Measurements from ENCODE around the gene IDH3B. TPM values are rescaled to one million over a fixed set of nuclear protein-coding genes. Genes with fewer than 3 reads are reported as not detected.
"Not testable (repeated sequence)": the region's sequence is repeated elsewhere in the genome, so short reads cannot be mapped to it uniquely, and the experiment has no call there.

Gene IDH3B
- total and polyA plus RNA-seq, 2 of the 8 experiments (the other 6 are each of a cell fraction or from before 2014, with no cell fraction given) = 110 to 167 TPM

DNA sequence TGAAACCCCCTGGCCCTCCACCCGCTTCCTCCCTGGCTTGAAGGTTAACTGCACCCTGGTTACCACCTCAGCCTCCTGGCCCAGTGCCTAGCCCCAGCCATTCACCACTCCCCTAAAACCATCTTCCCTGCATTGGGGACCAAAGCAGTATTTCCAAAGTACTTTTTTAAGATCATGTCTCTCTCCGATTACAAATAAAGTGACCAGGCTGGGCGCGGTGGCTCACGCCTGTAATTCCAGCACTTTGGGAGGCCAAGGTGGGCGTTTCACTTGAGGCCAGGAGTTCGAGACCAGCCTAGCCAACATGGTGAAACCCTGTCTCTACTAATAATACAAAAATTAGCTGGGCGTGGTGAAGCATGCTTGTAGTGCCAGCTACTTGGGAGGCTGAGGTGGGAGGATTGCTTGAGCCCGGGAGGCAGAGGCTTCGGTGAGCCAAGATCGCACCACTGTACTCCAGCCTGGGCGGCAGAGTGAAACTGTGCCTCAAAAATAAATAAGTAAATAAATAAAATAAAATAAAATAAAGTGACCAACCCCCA, 32.0 kb upstream of the IDH3B start:
- CTCF ChIA-PET (ENCODE audit: partially characterized antibody) = interaction anchor here (1.5 to 8.4 kb wide), 4 partner anchors 7 to 58 kb away, joined by 5 to 75 read pairs (median 62); no protein-coding TSS in a partner anchor
- DNase-seq (ENCODE audit: low read depth in 1 of 2, low spot score in 2 of 2); H3K9ac ChIP-seq (replicated peaks in 1 of 4; ENCODE audit: extremely low read depth in 1 of 4, low read depth in 3 of 4, low read length in 3 of 4); H2BK12ac ChIP-seq (ENCODE audit: low read depth, low read length); H4K5ac ChIP-seq (ENCODE audit: insufficient read length, low read depth, low read length); H3K23me2 ChIP-seq (ENCODE audit: low read depth, low read length); H3K56ac ChIP-seq (replicated peaks; ENCODE audit: insufficient read length, low read depth, low read length); H4K20me1 ChIP-seq (replicated peaks in 1 of 2; ENCODE audit: control insufficient read depth in 1 of 2, insufficient read depth in 2 of 2, low read length in 2 of 2); H4K91ac ChIP-seq (replicated peaks; ENCODE audit: insufficient read length, low read length); H3K18ac ChIP-seq (ENCODE audit: extremely low read depth, low read length); H2BK15ac ChIP-seq (ENCODE audit: low read length); H3K36me3 ChIP-seq (ENCODE audit: control insufficient read depth in 2 of 4, insufficient read depth in 4 of 4, low read length in 3 of 4); H3K9me3 ChIP-seq (ENCODE audit: insufficient read depth in 2 of 2, low read depth in 1 of 2, low read length in 1 of 2); H3K79me2 ChIP-seq (ENCODE audit: control insufficient read depth in 1 of 2, insufficient read depth in 2 of 2, low read length in 2 of 2); FAIRE-seq; H3K4me3 ChIP-seq (ENCODE audit: extremely low read depth in 1 of 4, insufficient read depth in 2 of 4, low read depth in 3 of 4, low read length in 4 of 4); H2AFZ ChIP-seq (ENCODE audit: low read length); H3K4ac ChIP-seq (replicated peaks; ENCODE audit: insufficient read length, low read depth, low read length); H3K23ac ChIP-seq (ENCODE audit: insufficient read length); POLR2A ChIA-PET (ENCODE audit: partially characterized antibody); H3K27ac ChIP-seq (ENCODE audit: low read depth, low read length); H2AK5ac ChIP-seq (ENCODE audit: low read depth, low read length); H2BK120ac ChIP-seq (replicated peaks; ENCODE audit: low read depth, low read length); H3K4me2 ChIP-seq (ENCODE audit: insufficient read depth in 1 of 2, low read depth in 2 of 2, low read length in 2 of 2); H3K14ac ChIP-seq (ENCODE audit: insufficient read length); H2BK5ac ChIP-seq (ENCODE audit: low read depth, low read length); H4K8ac ChIP-seq (ENCODE audit: extremely low read depth, insufficient read depth, low read length); H3K79me1 ChIP-seq (ENCODE audit: low read depth, low read length); H2BK20ac ChIP-seq (ENCODE audit: low read length): not testable (repeated sequence)
- H3K4me1 ChIP-seq (replicated peaks in 1 of 4; ENCODE audit: control insufficient read depth in 3 of 4, insufficient read depth in 4 of 4, low read length in 3 of 4) = peaks cover 0 to 31% (median 19%) of the 10 kb centered on the region in 4 experiments; a peak in 6 of 7 replicates
- WGBS, 2 experiments (ENCODE audit: extremely low coverage in 1 of 2, insufficient coverage in 1 of 2, insufficient read length in 1 of 2, insufficient replicate concordance in 2 of 2, low coverage in 1 of 2, low lambda C conversion rate in 2 of 2, missing lambda C conversion rate in 1 of 2) = 91% methylated on average over 12 of the region's 12 CpGs; no CpG with 5 or more reads in 1 of the 2 experiments
- peaks cover 38 to 82% (median 68%) of the 10 kb centered on the region in 4 experiments for H3K27me3 ChIP-seq (replicated peaks in 1 of 4; ENCODE audit: control insufficient read depth in 3 of 4, extremely low read depth in 1 of 4, insufficient read depth in 3 of 4, low read length in 3 of 4)

Data from H1 (cell line).